Activated naive CD4-positive, alpha-beta T cell treated with anti-CD3 and anti-CD28 coated beads for 36 hours (primary cell): ENCODE results near the gene PDE6A. TPM values are rescaled to one million over a fixed set of nuclear protein-coding genes. Genes with fewer than 3 reads are reported as not detected.

Experiments
- CTCF ChIA-PET: fragments of 350-600 bp; sonication (Branson Sonifier 250); formaldehyde crosslinking; loops from one replicate; lab custom pipeline; 2021; ENCODE audit warnings: antibody characterized with exemption; lab: Charles Lee
- DNase-seq: peaks from one replicate; pipeline ENCODE4 v3.0.0-alpha.2; 2020
- H3K27ac Mint-ChIP-seq: one replicate; pipeline ENCODE4 v1.8.0; 2021; ENCODE audit warnings: mild to moderate bottlenecking, mixed read lengths
- H3K27me3 Mint-ChIP-seq: one replicate; pipeline ENCODE4 v1.8.0; 2021; ENCODE audit warnings: low read depth, mixed read lengths
- H3K36me3 Mint-ChIP-seq: one replicate; pipeline ENCODE4 v1.8.0; 2021; ENCODE audit warnings: low read depth, mixed read lengths
- H3K4me1 Mint-ChIP-seq: one replicate; pipeline ENCODE4 v1.8.0; 2021; ENCODE audit warnings: low read depth, mixed read lengths
- H3K4me3 Mint-ChIP-seq: one replicate; pipeline ENCODE4 v1.8.0; 2021; ENCODE audit warnings: mild to moderate bottlenecking, moderate library complexity, mixed read lengths
- H3K9me3 Mint-ChIP-seq: one replicate; pipeline ENCODE4 v1.8.0; 2021; ENCODE audit warnings: mixed read lengths
- intact Hi-C: fragments of 100-400 bp; cut with micrococcal nuclease; formaldehyde crosslinking; loops from one replicate; pipeline ENCODE4 v1.15.1; 2023
- total RNA-seq, 2 experiments: library from RNA; stranded (reverse); gene quantifications; one replicate each; pipeline ENCODE4 v1.2.3, GENCODE V29; 2021

The PDE6A gene
- total RNA-seq, 2 experiments from 2014 or later = not detected

DNA sequence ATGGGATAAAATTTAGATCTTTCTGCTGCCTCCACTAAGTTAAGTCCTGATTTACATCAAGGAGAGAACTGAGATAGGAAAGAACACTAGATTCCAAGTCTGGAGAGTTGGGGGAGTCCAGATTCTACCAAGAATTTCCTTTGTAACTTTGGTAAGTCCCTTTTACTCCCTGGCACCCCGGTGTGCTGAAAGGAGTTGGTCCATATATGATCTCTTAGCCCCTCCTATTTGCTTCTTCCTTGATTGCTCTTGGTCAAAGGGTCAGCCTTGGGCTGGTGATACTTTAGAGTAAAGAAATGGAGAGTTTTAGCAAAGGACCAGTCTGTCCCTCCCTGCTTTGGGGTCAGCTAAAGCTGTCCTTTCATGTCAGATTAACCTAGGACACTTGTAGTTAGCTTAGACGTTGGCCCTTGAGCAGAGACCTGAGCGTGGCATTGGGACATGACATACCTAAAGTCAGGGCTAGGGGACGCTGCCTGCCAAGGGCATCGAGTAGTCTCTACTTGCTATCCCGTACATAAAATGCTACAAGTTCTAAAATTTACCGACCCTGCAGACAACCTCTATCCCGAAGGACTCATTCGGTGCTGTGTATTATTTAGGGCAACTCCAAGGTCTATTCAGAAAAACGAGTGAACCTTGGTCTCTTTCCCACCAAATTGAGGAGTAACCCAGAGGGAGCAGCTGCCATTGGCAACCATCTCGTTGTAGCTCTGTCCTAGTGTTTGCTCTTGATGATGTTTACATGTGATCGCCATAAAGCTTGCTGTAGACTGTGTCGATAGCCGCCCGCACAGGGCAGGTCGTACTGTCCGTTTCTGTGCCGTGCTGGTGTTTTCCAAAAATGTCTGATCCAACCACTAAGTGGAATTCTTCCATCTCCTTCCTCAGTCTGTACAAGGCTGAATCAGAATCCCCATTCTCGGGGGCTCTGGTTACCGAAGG is 94.4 kb downstream of the PDE6A start:
- DNase-seq = no peak
- peaks cover 23% of the 10 kb centered on the region for H3K36me3 Mint-ChIP-seq
- no peak overlapping the region for H3K27ac Mint-ChIP-seq
- H3K4me3 Mint-ChIP-seq = no peak overlapping the region
- no peaks in the 10 kb centered on the region for H3K9me3 Mint-ChIP-seq
- CTCF ChIA-PET = interaction anchor here (0.6 to 4.1 kb wide), 8 partner anchors 12 to 479 kb away, joined by 3 to 23 read pairs (median 4); no protein-coding TSS in a partner anchor
- intact Hi-C loops = no loop called here
- H3K4me1 Mint-ChIP-seq = no peaks in the 10 kb centered on the region
- H3K27me3 Mint-ChIP-seq = no peaks in the 10 kb centered on the region

DNA sequence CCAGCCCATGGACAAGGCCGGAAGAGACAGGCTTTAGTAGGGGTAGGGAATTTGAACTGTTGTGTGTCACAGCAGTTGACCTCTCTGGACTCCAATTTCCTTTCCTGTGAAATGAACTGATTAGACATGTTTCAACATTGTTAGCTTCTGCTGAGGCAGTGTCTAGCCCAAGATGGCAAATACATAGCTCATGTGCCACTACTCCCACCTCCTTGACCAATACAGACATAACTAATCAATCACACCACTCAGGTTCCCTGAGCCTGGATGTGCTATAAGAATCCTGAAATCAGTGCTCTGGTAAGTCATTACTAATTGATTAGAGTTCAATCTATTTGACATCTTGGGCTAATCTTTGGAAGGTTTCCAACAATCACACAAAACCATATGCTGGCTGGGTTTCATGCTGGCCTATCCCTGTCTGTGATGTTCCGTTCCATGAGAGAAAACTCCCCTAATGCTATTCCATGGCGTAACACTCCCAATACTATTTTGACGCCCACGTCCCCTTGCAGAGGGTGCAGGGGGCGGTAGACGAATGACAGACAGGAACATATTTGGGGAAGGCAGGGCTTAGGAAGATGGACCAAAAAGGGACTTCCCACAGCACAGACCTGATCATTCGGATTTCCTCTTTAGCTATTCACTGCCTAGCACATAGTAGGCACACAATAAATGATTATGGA is 95.2 kb downstream of the PDE6A start:
- Mint-ChIP-seq H3K36me3 (peaks cover 25% of the 10 kb centered on the region), H3K9me3 (no peaks in the 10 kb centered on the region), H3K4me1 (no peaks in the 10 kb centered on the region), H3K4me3 (no peak overlapping the region), H3K27ac (no peak overlapping the region), H3K27me3 (no peaks in the 10 kb centered on the region)
- intact Hi-C loops = no loop called here
- no peak for DNase-seq
- CTCF ChIA-PET = interaction anchor here (0.9 to 2.2 kb wide), 5 partner anchors 14 to 212 kb away, joined by 3 to 5 read pairs (median 3); no protein-coding TSS in a partner anchor

DNA sequence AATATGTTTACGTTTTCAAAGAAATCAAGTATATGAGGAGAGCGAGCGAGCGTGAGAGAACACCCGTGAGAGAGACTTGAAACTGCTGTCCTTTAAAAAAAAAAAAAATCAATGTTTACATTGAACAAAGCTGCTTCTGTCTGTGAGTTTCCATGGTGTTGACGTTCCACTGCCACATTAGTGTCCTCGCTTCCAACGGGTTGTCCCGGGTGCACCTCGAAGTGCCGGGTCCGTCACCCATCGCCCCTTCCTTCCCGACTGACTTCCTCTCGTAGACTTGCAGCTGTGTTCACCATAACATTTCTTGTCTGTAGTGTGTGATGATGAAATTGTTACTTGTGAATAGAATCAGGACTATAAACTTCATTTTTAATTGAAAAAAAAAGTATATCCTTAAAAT is 97.0 kb downstream of the PDE6A start:
- H3K27me3 Mint-ChIP-seq = no peaks in the 10 kb centered on the region
- H3K27ac Mint-ChIP-seq = no peak overlapping the region
- peaks cover 31% of the 10 kb centered on the region for H3K36me3 Mint-ChIP-seq

DNA sequence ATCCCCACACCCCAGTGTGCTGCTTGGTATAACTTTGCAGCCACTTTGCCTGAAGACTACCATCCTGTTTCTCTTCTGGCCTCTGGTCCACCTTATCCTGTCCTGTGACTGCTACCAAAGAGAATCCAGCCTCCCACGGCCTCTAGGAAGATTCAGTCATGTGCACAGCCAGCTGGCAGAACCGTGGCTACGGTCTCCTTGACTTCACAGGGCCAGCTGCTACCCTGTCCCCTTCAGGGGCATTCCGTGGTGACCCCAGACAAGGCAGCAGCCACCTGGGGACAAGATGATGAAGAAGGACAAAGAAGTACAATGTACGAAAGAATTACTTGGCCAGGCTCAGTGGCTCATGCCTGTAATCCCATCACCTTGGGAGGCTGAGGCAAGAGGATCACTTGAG is 98.6 kb downstream of the PDE6A start:
- DNase-seq = no peak
- Mint-ChIP-seq H3K9me3 (no peaks in the 10 kb centered on the region), H3K27me3 (no peaks in the 10 kb centered on the region), H3K36me3 (peaks cover 32% of the 10 kb centered on the region), H3K27ac (no peak overlapping the region), H3K4me1 (no peaks in the 10 kb centered on the region), H3K4me3 (no peak overlapping the region)
- CTCF ChIA-PET = no interaction called here
- intact Hi-C loops = no loop called here

More for the DNA sequence above, 97.0 kb downstream of the PDE6A start:
- Mint-ChIP-seq H3K9me3 (no peaks in the 10 kb centered on the region), H3K4me1 (no peaks in the 10 kb centered on the region), H3K4me3 (no peak overlapping the region)
- no peak for DNase-seq
- CTCF ChIA-PET = no interaction called here
- intact Hi-C loops = no loop called here

DNA sequence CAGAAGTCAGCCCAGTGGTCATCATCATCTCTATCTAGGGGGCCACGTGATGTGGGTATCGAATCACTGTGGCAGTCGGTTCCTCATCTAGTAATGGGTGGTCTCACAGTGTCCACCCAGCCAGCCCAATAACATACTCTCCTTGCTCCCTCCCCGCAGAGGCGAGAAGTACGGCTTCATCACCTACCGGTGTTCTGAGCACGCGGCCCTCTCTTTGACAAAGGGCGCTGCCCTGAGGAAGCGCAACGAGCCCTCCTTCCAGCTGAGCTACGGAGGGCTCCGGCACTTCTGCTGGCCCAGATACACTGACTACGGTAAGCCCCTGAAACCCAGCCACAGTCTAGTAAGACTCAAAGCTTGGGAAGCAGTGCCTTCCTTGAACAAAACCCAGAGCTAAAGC is 99.0 kb downstream of the PDE6A start:
- Mint-ChIP-seq H3K27me3 (no peaks in the 10 kb centered on the region), H3K4me1 (no peaks in the 10 kb centered on the region), H3K9me3 (no peaks in the 10 kb centered on the region), H3K4me3 (no peak overlapping the region), H3K27ac (no peak overlapping the region), H3K36me3 (peaks cover 33% of the 10 kb centered on the region)
- CTCF ChIA-PET = interaction anchor here (0.7 kb wide), 1 partner anchor 18 kb away, joined by 3 read pairs; no protein-coding TSS in a partner anchor
- no peak for DNase-seq
- intact Hi-C loops = no loop called here

DNA sequence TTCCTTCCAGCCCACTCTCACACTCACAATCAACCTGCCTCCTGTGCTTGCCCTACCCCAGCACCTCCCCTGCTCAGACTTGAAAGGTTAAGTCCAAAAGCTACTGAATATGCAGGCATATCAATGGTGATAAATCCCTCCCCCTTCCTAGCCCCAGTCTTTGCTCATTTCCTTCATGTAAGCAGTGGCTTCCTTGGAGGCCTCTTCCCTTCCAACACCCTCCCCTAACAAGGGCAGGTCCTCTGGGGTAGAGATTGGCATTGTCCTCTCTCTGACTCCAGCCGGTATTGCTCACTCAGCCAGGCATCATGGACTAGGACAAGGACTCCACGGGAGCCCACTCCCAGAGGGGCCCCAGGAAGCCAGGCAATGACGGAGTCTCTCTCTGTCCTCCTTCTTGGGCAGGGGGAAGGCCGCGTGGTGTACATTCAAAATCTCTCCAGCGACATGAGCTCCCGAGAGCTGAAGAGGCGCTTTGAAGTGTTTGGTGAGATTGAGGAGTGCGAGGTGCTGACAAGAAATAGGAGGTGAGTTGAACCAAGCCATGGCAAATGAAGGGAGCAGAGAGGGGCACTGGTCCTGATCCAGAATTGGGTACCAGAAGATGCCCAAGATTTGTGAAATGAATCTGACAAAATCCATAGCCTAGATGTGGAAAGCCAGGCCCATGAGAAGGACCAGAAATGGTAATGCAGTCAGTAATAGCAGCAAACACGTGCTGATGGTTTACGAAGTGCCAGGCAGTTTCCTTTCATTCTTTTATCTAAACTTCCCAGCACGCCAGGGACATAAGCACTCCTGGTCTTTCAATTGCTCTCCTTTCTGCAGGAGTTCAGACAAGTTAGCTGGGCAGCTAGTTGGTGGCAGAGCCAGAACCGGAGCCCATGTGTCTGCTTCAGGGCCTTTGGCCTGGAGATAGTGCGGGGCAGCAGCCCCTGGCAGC is 102.5 kb downstream of the PDE6A start:
- Mint-ChIP-seq H3K27me3 (no peaks in the 10 kb centered on the region), H3K27ac (no peak overlapping the region), H3K4me3 (no peak overlapping the region), H3K9me3 (no peaks in the 10 kb centered on the region), H3K4me1 (no peaks in the 10 kb centered on the region), H3K36me3 (peaks cover 28% of the 10 kb centered on the region)
- no peak for DNase-seq
- CTCF ChIA-PET = interaction anchor here (0.6 to 2.2 kb wide), 4 partner anchors 11 to 185 kb away, joined by 3 to 7 read pairs (median 6); no protein-coding TSS in a partner anchor
- intact Hi-C loops = no loop called here

DNA sequence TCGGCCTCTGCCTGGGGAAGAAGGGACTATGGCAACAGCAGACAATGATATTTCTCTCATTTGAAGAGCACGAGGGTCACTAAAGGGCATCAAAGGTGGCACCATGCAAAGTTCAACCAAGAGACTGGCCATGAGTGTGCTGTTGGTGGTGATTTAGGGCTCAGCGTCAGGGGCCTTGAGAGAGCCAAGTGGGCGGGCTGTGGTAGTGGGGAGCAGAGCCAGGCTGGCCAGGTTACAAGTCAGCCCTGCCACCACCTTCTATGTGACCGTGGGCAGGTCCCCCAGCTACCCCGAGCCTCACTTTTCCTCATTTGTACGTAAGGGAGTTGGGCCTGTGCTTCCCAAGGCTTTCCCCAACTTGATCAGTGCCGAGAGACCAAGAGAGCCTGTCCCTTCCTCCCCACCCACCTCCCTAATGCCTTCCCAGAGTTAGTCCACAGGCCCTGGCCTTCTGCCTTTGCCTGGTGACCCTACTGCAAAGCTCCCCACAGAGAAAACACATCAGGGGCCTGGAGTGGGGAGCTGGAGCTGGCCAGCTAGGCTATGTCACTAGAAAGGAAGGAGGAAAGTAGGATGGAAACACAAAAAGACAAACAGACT is 104.3 kb downstream of the PDE6A start:
- Mint-ChIP-seq H3K27ac (no peak overlapping the region), H3K4me1 (no peaks in the 10 kb centered on the region), H3K4me3 (no peak overlapping the region), H3K36me3 (peaks cover 23% of the 10 kb centered on the region), H3K9me3 (no peaks in the 10 kb centered on the region), H3K27me3 (no peaks in the 10 kb centered on the region)
- intact Hi-C loops = no loop called here
- DNase-seq = no peak
- CTCF ChIA-PET = interaction anchor here (1.0 to 2.2 kb wide), 4 partner anchors 10 to 122 kb away, joined by 4 to 12 read pairs (median 6); no protein-coding TSS in a partner anchor

DNA sequence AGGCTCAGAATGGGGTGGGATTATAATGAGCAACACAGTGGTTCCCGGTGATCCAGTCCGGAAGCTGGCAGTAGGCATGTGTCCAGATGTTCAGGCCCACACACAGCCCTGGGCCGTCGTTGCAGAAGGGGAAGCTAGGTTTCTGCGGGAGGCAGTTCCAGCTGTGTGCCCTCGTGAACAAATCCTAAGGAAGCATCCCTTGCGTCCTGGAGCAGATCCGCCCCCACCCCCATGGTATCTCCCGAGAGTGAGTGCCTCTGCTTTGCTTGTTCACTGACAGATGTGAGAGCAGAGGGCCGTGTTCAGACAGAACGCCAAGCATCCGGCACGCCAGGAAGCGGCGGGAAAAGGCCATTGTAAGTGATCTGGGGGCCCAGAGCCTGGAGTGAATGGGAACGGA is 104.8 kb downstream of the PDE6A start:
- intact Hi-C loops = no loop called here
- Mint-ChIP-seq H3K4me1 (no peaks in the 10 kb centered on the region), H3K9me3 (no peaks in the 10 kb centered on the region), H3K27ac (no peak overlapping the region), H3K4me3 (no peak overlapping the region), H3K36me3 (peaks cover 23% of the 10 kb centered on the region), H3K27me3 (no peaks in the 10 kb centered on the region)
- no peak for DNase-seq
- CTCF ChIA-PET = interaction anchor here (1.2 to 1.9 kb wide), 4 partner anchors 12 to 151 kb away, joined by 4 to 12 read pairs (median 4); no protein-coding TSS in a partner anchor

DNA sequence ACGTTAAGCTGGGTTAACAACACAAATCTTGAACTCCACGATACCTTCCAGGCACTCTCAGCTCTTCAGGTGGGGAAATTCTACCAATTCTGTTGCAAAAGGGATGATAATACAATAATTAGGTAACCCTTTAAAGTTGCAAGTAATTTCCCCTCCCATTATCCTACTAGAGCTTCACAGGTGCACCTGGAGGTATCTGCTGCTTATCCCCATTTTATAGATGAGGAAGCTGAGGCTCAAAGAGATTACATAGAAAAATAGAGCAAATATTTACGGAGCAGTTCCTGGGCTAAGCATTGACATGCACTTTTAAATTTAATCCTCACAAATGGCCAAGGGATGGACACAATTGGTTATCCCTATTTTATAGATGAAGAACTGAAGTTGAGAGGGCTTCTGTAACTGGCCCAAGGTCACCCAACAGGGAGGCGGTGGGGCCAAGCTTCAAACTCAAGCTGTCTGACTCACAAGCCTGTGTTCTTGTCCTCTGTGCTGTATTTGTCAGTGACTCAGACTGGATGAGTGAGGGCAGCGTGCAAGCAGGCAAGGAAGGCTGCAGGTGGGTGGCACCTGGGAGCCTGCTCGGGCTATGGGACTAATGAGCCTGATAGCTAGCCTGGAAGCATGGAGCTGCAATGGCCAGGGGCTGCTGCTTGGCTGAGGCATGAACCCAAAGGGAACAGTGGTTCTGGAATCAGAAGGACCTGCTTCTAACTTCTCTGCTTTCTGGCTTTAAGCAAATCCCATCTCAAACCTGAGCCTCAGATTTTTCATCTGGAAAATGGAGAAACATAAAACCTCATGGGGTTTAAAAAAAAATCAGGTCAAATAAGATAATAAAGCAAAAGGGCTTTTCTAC is 105.5 kb downstream of the PDE6A start:
- Mint-ChIP-seq H3K4me1 (no peaks in the 10 kb centered on the region), H3K4me3 (no peak overlapping the region), H3K9me3 (no peaks in the 10 kb centered on the region), H3K27ac (no peak overlapping the region), H3K36me3 (peaks cover 21% of the 10 kb centered on the region), H3K27me3 (no peaks in the 10 kb centered on the region)
- no peak for DNase-seq
- CTCF ChIA-PET = interaction anchor here (0.9 to 1.9 kb wide), 10 partner anchors 11 to 173 kb away, joined by 3 to 12 read pairs (median 4); partner anchors contain the start of gene SLC26A2
- intact Hi-C loops = no loop called here

DNA sequence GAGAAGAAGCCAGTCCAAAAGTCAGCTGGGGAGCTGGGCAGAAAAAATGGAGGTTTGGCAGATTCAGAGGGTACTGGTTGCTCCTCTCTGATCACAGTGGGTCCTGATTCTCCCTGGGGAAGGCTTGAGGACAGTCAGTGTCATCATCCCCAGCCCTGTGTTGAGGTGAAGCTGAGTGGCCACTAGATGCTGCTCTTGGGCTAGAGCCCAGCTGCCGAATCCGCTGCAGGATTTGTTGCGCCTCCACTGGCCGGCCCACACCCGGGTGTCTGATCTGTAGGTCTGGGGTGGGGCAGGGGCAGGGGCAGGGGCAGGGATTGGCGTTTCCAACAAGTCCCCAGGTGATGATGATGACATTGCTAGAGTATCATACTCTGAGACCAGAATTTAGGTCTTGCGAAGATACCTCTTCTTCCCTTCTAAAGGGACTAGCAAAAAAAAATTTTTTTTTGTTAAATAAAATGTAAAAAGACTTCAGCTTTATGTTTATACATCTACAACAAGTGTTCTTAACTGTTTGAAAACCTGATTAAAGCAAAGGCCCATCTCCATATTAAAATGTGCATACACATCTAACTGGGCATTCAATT is 106.8 kb downstream of the PDE6A start:
- Mint-ChIP-seq H3K4me3 (no peak overlapping the region), H3K9me3 (no peaks in the 10 kb centered on the region), H3K27ac (no peak overlapping the region), H3K36me3 (peaks cover 19% of the 10 kb centered on the region), H3K27me3 (no peaks in the 10 kb centered on the region), H3K4me1 (no peaks in the 10 kb centered on the region)
- peak; percentile 39 for DNase-seq
- intact Hi-C loops = no loop called here
- CTCF ChIA-PET = interaction anchor here (0.9 to 1.7 kb wide), 4 partner anchors 14 to 152 kb away, joined by 3 to 10 read pairs (median 6); partner anchors contain the start of gene SLC26A2
